ENCODE results near the gene TAL1.
A peak's percentile ranks its signal among the peaks of the same experiment; 100 is the strongest.
"Not testable (repeated sequence)": the region's sequence is repeated elsewhere in the genome, so short reads cannot be mapped to it uniquely, and the experiment has no call there.

TAL1 gene

GRCh38 chr1:47210666-47211065 lies 21.4 kb downstream of the TAL1 start:
- DNase-seq = no peak

GRCh38 chr1:47209725-47210325 lies 22.2 kb downstream of the TAL1 start:
- no peak for DNase-seq

GRCh38 chr1:47209091-47209490 lies 22.9 kb downstream of the TAL1 start:
- DNase-seq = no peak

- no peak for DNase-seq
Measured at GRCh38 chr1:47208374-47208850, 23.6 kb downstream of the TAL1 start.

- no peak for DNase-seq
Measured at GRCh38 chr1:47207803-47208373, 24.1 kb downstream of the TAL1 start.

- no peak for DNase-seq
Measured at GRCh38 chr1:47205918-47206317, 26.1 kb downstream of the TAL1 start.

GRCh38 chr1:47203504-47203903 lies 28.5 kb downstream of the TAL1 start:
- not testable (repeated sequence) for DNase-seq

- DNase-seq = no peak
Measured at GRCh38 chr1:47201179-47201578, 30.8 kb downstream of the TAL1 start.

- DNase-seq = no peak
Measured at GRCh38 chr1:47198214-47198613, 33.8 kb downstream of the TAL1 start.

- DNase-seq = no peak
Measured at GRCh38 chr1:47196622-47197021, 35.4 kb downstream of the TAL1 start.

- not testable (repeated sequence) for DNase-seq
Measured at GRCh38 chr1:47195981-47196380, 36.0 kb downstream of the TAL1 start.

GRCh38 chr1:47194311-47194710 lies 37.7 kb downstream of the TAL1 start:
- DNase-seq = no peak

- DNase-seq = not testable (repeated sequence)
Measured at GRCh38 chr1:47193496-47193895, 38.5 kb downstream of the TAL1 start.

- DNase-seq = peak; percentile 70
Measured at GRCh38 chr1:47192458-47193384, 39.3 kb downstream of the TAL1 start.

GRCh38 chr1:47191940-47192457 lies 40.0 kb downstream of the TAL1 start:
- no peak for DNase-seq

- DNase-seq = no peak
Measured at GRCh38 chr1:47190857-47191256, 41.2 kb downstream of the TAL1 start.

GRCh38 chr1:47190509-47190855 lies 41.5 kb downstream of the TAL1 start:
- DNase-seq = no peak

GRCh38 chr1:47189844-47190508 lies 42.0 kb downstream of the TAL1 start, which contains the start of gene PDZK1IP1:
Gene PDZK1IP1, minus strand, starts transcription at chr1:47190036. Its CDS starts 104 bp downstream, at chr1:47189932.
- no peak for DNase-seq

GRCh38 chr1:47188791-47189785 lies 42.9 kb downstream of the TAL1 start:
- DNase-seq = no peak

- no peak for DNase-seq
Measured at GRCh38 chr1:47187926-47188250, 44.1 kb downstream of the TAL1 start.

- no peak for DNase-seq
Measured at GRCh38 chr1:47187231-47187925, 44.6 kb downstream of the TAL1 start.
